Measurements from ENCODE around the gene SPTSSB. TPM values are rescaled to one million over a fixed set of nuclear protein-coding genes. Genes with fewer than 3 reads are reported as not detected.

SPTSSB gene
- polyA plus RNA-seq, 2 of the 4 experiments (the other 2 are of a cell fraction), result 0.06 to 0.43 TPM

- no peak for TF ChIP-seq CEBPB (IDR thresholded peaks at IDR 0.05)
- no peak for TF ChIP-seq RAD21 (conservative IDR thresholded peaks at IDR 0.05 in 1 of 2, IDR thresholded peaks at IDR 0.05 in 1 of 2)
- TF ChIP-seq HOXB5 (CRISPR knock-in tag; IDR thresholded peaks at IDR 0.05), result no peak
Observed at GRCh38 chr3:161345023-161345422, 26.3 kb downstream of the SPTSSB start (continued).

GRCh38 chr3:161343986-161344385, 27.3 kb downstream of the SPTSSB start:
- no peaks in the 10 kb centered on the region for H3K9me3 ChIP-seq
- H3K4me3 ChIP-seq, result no peak overlapping the region
- no peak overlapping the region for H3K4me2 ChIP-seq
- ChIA-PET CTCF (no interaction called here), POLR2A (no interaction called here)
- H3K4me1 ChIP-seq, result peaks cover under 1% of the 10 kb centered on the region; the same call in 1 of the 3 replicates
- DNase-seq (ENCODE audit: low read depth in 1 of 2, low spot score in 1 of 2) (no peak), ATAC-seq (no peak), FAIRE-seq (no peak)
- 70% methylated on average over 1 of the region's 1 CpG for WGBS (ENCODE audit: missing lambda C conversion rate)
- H3K27ac ChIP-seq, result no peak overlapping the region
- TF ChIP-seq ELK1 (IDR thresholded peaks at IDR 0.05; ENCODE audit: low read depth, low read length) (no peak), NFE2L2 (conservative IDR thresholded peaks at IDR 0.05; ENCODE audit: low read length) (no peak), EP300 (IDR thresholded peaks at IDR 0.05) (no peak), GATA3 (IDR thresholded peaks at IDR 0.05; ENCODE audit: borderline replicate concordance) (no peak), ZSCAN20 (CRISPR knock-in tag; IDR thresholded peaks at IDR 0.05) (no peak), MAX (IDR thresholded peaks at IDR 0.05) (no peak), TP53 (CRISPR knock-in tag; IDR thresholded peaks at IDR 0.05) (no peak), FOSL2 (IDR thresholded peaks at IDR 0.05) (no peak), FOSL2 (CRISPR knock-in tag; IDR thresholded peaks at IDR 0.05) (no peak), ZNF302 (CRISPR knock-in tag; IDR thresholded peaks at IDR 0.05) (no peak), E2F6 (IDR thresholded peaks at IDR 0.05; ENCODE audit: borderline replicate concordance, low read depth) (no peak), SREBF2 (IDR thresholded peaks at IDR 0.05) (no peak), RAD21 (conservative IDR thresholded peaks at IDR 0.05 in 1 of 2, IDR thresholded peaks at IDR 0.05 in 1 of 2) (no peak), HOXB5 (CRISPR knock-in tag; IDR thresholded peaks at IDR 0.05) (no peak), HEYL (CRISPR knock-in tag; IDR thresholded peaks at IDR 0.05) (no peak), TFCP2L1 (CRISPR knock-in tag; IDR thresholded peaks at IDR 0.05) (no peak), NR3C1 (IDR thresholded peaks at IDR 0.05) (no peak), CBX8 (IDR thresholded peaks at IDR 0.05) (no peak), RFX5 (IDR thresholded peaks at IDR 0.05) (no peak), USF2 (IDR thresholded peaks at IDR 0.05) (no peak)

- ChIA-PET POLR2A (no interaction called here), CTCF (no interaction called here)
- no peak for DNase-seq (ENCODE audit: low read depth in 1 of 2, low spot score in 1 of 2)
- Histone ChIP-seq H3K4me1 (no peaks in the 10 kb centered on the region), H3K4me3 (no peak overlapping the region), H3K4me2 (no peak overlapping the region), H3K27ac (no peak overlapping the region), H3K9me3 (no peaks in the 10 kb centered on the region)
- WGBS (ENCODE audit: missing lambda C conversion rate), result 65% methylated on average over 3 of the region's 3 CpGs
- ATAC-seq, result no peak
- no peak for FAIRE-seq
- TF ChIP-seq HEYL (CRISPR knock-in tag; IDR thresholded peaks at IDR 0.05) (no peak), GATA3 (IDR thresholded peaks at IDR 0.05; ENCODE audit: borderline replicate concordance) (no peak), RNF2 (IDR thresholded peaks at IDR 0.05; ENCODE audit: borderline replicate concordance, low read depth) (no peak), ESRRA (IDR thresholded peaks at IDR 0.05; ENCODE audit: borderline replicate concordance, low read length) (no peak), BHLHE40 (IDR thresholded peaks at IDR 0.05; ENCODE audit: low read depth, low read length) (no peak), TFCP2L1 (CRISPR knock-in tag; IDR thresholded peaks at IDR 0.05) (no peak), CTCF (IDR thresholded peaks at IDR 0.05) (no peak), POLR2AphosphoS2 (conservative IDR thresholded peaks at IDR 0.05; ENCODE audit: low read length) (no peak), EHMT2 (IDR thresholded peaks at IDR 0.05; ENCODE audit: low read depth) (no peak), FOXS1 (CRISPR knock-in tag; IDR thresholded peaks at IDR 0.05) (no peak), KDM5A (IDR thresholded peaks at IDR 0.05) (no peak), JUNB (IDR thresholded peaks at IDR 0.05) (no peak), PBX3 (IDR thresholded peaks at IDR 0.05) (no peak), RAD21 (conservative IDR thresholded peaks at IDR 0.05 in 1 of 2, IDR thresholded peaks at IDR 0.05 in 1 of 2) (no peak), TP53 (CRISPR knock-in tag; IDR thresholded peaks at IDR 0.05) (no peak), MAZ (IDR thresholded peaks at IDR 0.05; ENCODE audit: borderline replicate concordance, low read depth, low read length) (no peak), FOSL2 (IDR thresholded peaks at IDR 0.05) (no peak), FOSL2 (CRISPR knock-in tag; IDR thresholded peaks at IDR 0.05) (no peak)
Observed at GRCh38 chr3:161343540-161343939, 27.8 kb downstream of the SPTSSB start.
